Stimulated activated effector memory CD8-positive, alpha-beta T cell treated with anti-CD3 and anti-CD28 coated beads, Interleukin-12 subunit alpha, Interleukin-12 subunit beta, amount 100 ng/mL, for 72 hours (primary cell): ENCODE data around the gene VPS13A.
"Not testable (repeated sequence)": the region's sequence is repeated elsewhere in the genome, so short reads cannot be mapped to it uniquely, and the experiment has no call there.

Experiments used
- ATAC-seq: fragments of 150-1000 bp; cut with Tn5 transposase; 2 replicates; pipeline ENCODE4 v1.10.0; 2021
- DNase-seq, 2 donors: peaks; one replicate each; pipeline ENCODE4 v3.0.0; 2021 to 2022; ENCODE audit warnings: low spot score in 2 of 2
- H3K27ac Mint-ChIP-seq: one replicate; pipeline ENCODE4 v1.8.0; 2022; ENCODE audit warnings: mild to moderate bottlenecking, mixed read lengths
- H3K36me3 Mint-ChIP-seq: one replicate; pipeline ENCODE4 v1.8.0; 2022; ENCODE audit warnings: mild to moderate bottlenecking, mixed read lengths
- H3K4me1 Mint-ChIP-seq: one replicate; pipeline ENCODE4 v1.8.0; 2022; ENCODE audit warnings: mixed read lengths
- H3K4me3 Mint-ChIP-seq: one replicate; pipeline ENCODE4 v1.8.0; 2022; ENCODE audit warnings: mild to moderate bottlenecking, mixed read lengths
- H3K9me3 Mint-ChIP-seq: one replicate; pipeline ENCODE4 v1.8.0; 2022; ENCODE audit warnings: mixed read lengths

VPS13A gene

DNA sequence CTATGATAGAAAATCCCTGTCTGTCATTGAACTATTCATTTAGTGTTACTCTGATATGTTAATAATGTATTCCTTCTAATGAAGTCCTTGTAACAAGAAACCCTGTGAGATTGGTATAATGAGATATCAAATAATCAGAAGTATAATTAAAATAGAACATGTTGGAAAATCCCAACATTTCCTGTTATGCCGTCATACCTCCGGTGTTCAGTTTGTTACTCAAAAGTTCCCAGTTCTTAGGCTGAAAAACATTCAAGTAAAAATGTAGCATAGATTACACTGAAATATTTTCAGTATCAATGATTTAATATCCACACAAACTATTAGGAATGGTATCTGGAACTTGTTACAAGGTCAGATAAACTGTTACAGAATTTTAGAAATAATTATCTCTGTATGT, 243.3 kb downstream of the VPS13A start:
- no peak for ATAC-seq
- H3K36me3 Mint-ChIP-seq: peaks cover 5% of the 10 kb centered on the region
- H3K27ac Mint-ChIP-seq: no peak overlapping the region
- no peak for DNase-seq
- no peak overlapping the region for H3K4me3 Mint-ChIP-seq
- no peaks in the 10 kb centered on the region for H3K9me3 Mint-ChIP-seq
- no peaks in the 10 kb centered on the region for H3K4me1 Mint-ChIP-seq

DNA sequence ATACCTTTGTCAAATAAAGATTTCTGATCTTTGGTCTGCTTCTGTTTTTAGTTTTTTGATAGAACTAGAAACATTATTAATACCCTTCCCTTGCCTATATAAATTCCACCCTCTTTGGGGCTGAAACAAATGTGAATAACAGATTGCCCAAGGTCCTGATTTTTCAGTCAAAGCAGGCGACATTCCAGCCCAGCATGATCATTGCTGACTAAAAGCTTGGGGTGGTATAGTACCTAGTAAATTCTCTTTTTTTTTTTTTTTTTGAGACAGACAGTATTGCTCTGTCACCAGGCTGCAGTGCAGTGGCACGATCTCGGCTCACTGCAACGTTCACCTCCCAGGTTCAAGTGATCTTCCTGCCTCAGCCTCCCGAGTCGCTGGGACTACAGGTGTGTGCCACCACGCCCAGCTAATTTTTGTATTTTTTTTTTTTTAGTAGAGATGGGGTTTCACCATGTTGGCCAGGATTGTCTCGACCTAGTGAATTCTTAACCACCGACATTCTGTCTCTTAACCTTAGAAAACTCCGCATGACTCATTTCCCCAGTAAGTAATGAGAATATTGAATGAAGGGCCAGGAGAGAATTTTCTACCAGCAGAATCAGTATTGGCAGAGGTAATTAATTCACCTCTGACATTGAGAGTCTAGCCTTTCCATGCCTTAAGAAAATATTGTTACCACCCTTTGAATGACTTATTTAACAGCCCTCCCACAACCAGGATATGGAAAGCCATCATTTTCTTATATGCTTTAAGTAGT, 244.4 kb downstream of the VPS13A start:
- Mint-ChIP-seq H3K4me1 (no peaks in the 10 kb centered on the region), H3K36me3 (peaks cover 5% of the 10 kb centered on the region), H3K9me3 (no peaks in the 10 kb centered on the region), H3K4me3 (no peak overlapping the region), H3K27ac (no peak overlapping the region)
- DNase-seq (no peak), ATAC-seq (no peak)

DNA sequence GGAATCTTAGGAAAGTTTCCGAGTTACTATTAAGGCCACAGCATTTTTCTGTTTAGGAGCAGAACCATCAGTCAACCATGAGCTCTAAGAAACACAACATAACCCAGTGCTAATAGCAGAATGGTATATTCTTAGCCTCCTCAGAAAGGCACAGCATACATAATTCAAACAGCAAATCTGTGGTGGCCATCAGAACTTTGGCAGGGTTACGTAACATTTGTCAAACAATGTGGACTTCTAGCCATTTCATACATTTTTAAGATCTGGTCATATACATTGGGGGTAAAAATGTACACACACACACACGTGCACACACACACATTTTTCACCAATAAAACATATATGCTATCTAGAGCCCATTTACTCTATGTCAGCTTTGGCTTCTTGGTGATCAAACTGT, 245.6 kb downstream of the VPS13A start:
- Mint-ChIP-seq H3K4me3 (no peak overlapping the region), H3K9me3 (no peaks in the 10 kb centered on the region), H3K4me1 (no peaks in the 10 kb centered on the region), H3K36me3 (peaks cover 5% of the 10 kb centered on the region), H3K27ac (no peak overlapping the region)
- ATAC-seq (no peak), DNase-seq (no peak)

DNA sequence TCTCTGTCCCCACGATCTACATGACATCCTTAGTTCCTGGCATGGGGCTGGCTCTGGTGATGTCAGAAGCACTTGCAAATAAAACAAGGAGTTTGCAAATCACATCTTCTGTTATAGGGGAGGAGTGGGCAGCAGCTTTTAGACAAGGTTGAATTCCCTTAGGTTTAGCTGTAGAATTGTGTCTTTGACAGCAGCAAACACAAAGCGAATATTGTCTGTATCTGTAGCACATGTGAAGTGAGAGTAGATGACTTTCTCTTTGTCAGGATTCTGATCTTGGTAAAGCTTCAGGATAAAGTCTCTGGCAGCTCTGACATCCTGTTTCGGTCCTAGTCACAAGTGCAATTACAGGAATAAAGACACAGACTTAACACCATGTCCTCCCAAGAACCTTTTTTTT, 246.5 kb downstream of the VPS13A start:
- H3K4me1 Mint-ChIP-seq: no peaks in the 10 kb centered on the region
- ATAC-seq (no peak), DNase-seq (no peak)
- no peak overlapping the region for H3K27ac Mint-ChIP-seq
- no peaks in the 10 kb centered on the region for H3K9me3 Mint-ChIP-seq
- H3K4me3 Mint-ChIP-seq: no peak overlapping the region
- H3K36me3 Mint-ChIP-seq: peaks cover 5% of the 10 kb centered on the region

DNA sequence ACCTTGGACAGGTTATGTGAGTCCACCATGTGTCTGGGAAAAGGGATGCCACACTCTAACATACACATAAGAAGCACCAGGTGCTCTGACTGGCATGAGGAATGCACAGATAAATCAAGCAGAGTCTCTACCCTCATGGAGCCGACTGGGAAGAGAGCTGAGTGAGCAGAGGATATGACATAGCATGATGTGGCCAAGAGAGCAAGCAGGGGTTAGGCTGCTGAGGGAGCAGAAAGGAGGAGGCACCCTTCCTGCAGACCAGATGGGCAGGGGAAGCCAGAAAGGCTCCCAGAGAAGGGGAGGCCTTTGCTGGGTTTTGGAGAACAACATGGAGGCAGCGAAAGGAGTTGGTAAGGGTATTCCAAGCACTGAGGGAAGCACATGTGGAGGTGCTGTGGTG, 247.7 kb downstream of the VPS13A start:
- DNase-seq (no peak), ATAC-seq (peak; percentile 39)
- Mint-ChIP-seq H3K36me3 (peaks cover 5% of the 10 kb centered on the region), H3K9me3 (no peaks in the 10 kb centered on the region), H3K4me3 (no peak overlapping the region), H3K27ac (no peak overlapping the region), H3K4me1 (no peaks in the 10 kb centered on the region)

DNA sequence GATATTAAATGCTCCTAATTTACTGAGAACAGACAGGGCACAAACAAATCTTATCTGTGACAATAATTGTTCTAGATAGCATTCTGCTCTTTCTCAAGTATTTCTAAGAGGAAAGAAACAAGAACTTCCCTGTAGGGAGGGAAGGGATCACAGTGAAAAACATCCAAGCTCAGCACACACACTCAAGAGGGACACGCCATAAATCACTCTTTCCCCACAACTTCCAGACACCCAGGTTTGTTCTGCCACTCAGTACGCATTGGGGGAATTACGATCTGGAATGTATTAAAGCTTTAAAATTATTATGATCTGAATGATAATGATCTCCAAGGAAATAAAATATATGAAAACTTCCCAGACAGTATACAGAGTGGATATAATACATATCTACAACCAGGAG, 249.4 kb downstream of the VPS13A start:
- Mint-ChIP-seq H3K9me3 (no peaks in the 10 kb centered on the region), H3K27ac (no peak overlapping the region), H3K4me1 (no peaks in the 10 kb centered on the region), H3K36me3 (peaks cover 3% of the 10 kb centered on the region), H3K4me3 (no peak overlapping the region)
- no peak for DNase-seq
- ATAC-seq: no peak

DNA sequence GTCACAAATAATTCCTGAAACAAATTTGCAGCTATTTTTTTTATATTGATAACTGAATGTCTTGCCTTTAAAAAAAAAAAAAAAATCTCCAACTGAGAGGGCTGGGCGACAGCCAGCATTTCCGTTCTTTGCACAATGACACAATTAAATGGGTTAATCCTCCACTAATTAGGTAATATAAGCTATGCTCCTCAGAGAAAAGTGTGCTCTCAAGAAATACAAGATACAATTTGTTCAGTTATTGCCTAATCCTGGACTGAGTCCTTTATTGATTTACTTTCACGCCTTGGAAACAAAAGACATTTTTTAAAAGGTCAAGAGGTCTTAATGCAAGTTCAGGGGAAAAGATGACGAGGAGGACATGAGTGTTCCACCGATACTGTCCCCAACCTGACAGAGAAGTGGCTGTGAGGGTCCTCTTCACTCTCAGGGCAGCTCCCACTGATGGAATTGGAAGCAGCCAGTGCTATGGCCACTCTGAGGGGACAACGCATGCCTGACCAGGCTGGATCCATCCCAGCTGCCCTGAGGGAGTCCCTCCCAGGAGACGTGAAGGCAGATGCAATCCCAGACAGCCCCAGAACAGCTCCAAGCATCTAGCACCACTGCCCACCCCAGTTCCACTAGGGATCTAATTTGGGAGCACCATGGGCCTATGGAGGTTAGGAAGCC, 250.1 kb downstream of the VPS13A start:
- Mint-ChIP-seq H3K27ac (no peak overlapping the region), H3K36me3 (no peaks in the 10 kb centered on the region), H3K9me3 (no peaks in the 10 kb centered on the region), H3K4me1 (no peaks in the 10 kb centered on the region), H3K4me3 (no peak overlapping the region)
- DNase-seq: no peak
- no peak for ATAC-seq

DNA sequence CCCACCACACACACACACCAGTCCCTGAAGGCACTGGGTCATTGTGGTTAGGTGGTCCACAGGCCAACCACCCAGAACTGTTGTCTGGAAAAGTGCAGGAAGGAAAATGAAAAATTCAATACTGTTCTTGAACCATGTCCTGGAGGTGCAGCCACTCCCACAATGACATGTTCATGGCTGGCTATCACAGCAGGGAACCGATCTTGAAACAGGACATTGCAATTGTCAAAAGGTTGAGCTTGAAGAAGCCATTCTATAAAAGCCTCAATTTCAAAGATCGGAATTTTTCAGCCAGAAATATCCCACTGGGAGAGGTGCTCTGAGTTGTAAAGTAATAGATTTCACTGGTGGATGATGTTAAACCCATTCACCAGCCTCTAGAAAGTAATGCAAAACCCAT, 252.6 kb downstream of the VPS13A start:
- H3K4me3 Mint-ChIP-seq: no peak overlapping the region
- no peak for DNase-seq
- no peaks in the 10 kb centered on the region for H3K36me3 Mint-ChIP-seq
- H3K9me3 Mint-ChIP-seq: no peaks in the 10 kb centered on the region
- H3K4me1 Mint-ChIP-seq: peaks cover 7% of the 10 kb centered on the region
- no peak for ATAC-seq
- H3K27ac Mint-ChIP-seq: no peak overlapping the region

DNA sequence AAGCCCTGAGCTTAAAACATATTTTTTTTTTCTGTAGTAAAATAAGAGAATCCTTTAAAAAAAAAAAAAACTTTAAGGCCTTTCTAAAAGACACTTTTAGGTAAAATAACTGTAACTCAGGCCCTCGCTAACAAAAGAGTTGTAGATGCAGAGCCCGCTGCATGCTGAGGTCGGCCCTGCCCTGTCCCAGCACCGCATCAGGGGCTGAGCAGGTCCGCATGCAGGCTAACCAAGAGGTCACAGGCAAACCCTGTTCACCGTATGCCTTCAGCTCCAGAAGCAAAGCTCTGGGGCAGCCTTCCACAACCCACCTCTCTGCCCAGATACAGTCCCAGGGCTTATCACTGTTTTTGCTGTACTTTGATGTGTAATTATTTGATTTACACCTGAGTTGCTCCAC, 254.7 kb downstream of the VPS13A start:
- DNase-seq (no peak), ATAC-seq (no peak)
- Mint-ChIP-seq H3K4me1 (peaks cover 7% of the 10 kb centered on the region), H3K9me3 (no peaks in the 10 kb centered on the region), H3K27ac (no peak overlapping the region), H3K36me3 (no peaks in the 10 kb centered on the region), H3K4me3 (no peak overlapping the region)

DNA sequence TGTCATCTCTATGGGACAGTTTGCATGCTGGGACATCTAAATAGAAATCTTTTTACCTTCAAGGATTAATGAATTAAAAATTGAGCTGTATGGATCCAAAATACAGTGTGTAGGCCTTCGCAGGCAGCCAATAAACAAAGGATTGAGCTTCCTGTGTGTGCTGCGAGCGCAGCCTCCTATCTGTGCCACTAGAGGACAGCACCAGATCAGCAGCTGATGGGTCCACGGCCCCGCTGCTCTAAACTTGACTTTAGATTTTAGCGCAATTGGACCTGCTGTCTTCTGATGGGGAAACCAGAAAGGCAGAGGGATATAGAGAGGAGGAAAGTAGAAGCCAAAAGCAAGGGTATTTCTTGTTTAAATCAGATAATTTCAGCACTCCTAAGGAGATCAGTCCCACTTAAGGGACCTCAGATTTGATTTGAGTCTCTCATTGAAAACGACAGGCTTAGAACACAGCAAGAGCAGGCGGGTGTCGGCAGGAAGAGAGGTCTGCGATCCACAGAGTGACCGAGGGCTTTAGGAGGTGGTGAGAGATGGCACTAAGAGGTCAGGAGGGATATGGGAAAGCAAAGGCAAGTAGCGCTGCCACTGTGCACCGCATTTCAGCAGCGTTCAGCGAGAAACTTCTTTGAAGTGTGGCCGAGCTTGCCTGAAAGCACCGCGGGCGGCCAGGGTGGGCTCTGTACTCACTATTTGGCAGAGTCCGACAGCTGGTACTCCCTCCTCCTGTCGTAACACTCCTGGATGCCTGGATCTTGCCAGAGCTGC, 256.5 kb downstream of the VPS13A start:
- DNase-seq (peak in 1 of 2 donors; percentile 6), ATAC-seq (peak; percentile 81)
- peaks cover 7% of the 10 kb centered on the region for H3K4me1 Mint-ChIP-seq
- no peaks in the 10 kb centered on the region for H3K9me3 Mint-ChIP-seq
- no peak overlapping the region for H3K4me3 Mint-ChIP-seq
- peak overlapping the region; percentile 32 for H3K27ac Mint-ChIP-seq
- no peaks in the 10 kb centered on the region for H3K36me3 Mint-ChIP-seq

DNA sequence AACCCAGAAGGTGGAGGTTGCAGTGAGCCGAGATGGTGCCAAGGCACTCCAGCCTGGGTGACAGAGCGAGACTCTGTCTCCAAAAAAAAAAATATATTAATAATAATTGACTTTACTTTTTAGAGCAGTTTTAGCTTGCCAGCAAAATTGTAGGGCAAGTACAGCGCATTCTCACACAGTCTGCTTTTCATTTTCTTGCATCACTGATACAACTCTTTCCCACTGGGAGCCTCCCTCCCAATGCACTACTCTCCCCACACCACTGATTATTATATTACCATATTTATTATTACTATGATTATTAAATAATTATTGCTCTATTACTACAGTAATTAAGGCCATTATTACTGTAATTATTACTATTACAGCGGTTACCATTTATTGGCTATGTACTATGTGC, 257.9 kb downstream of the VPS13A start:
- Mint-ChIP-seq H3K27ac (no peak overlapping the region), H3K9me3 (no peaks in the 10 kb centered on the region), H3K4me3 (no peak overlapping the region), H3K36me3 (no peaks in the 10 kb centered on the region), H3K4me1 (peaks cover 7% of the 10 kb centered on the region)
- ATAC-seq (no peak), DNase-seq (no peak)

DNA sequence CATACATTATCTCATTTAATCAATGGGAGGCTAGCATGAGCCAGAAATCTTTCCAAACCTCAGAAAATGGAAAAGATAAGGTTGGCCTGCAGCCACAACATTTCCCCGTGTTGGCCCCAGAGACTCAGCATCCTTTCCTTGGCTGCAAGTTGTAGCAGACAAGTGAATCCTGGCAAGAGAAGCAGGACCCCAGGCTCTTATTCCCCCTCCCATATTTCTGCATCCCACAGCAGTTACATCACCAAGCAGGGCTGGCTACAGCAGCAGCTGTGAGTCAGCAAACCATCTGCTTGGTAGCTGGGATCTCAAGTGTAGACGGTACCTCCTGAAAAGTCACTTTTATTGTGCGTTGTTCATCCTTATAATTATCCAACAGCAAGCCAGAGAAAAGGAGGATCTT, 258.4 kb downstream of the VPS13A start:
- no peak overlapping the region for H3K27ac Mint-ChIP-seq
- no peaks in the 10 kb centered on the region for H3K9me3 Mint-ChIP-seq
- no peak overlapping the region for H3K4me3 Mint-ChIP-seq
- H3K36me3 Mint-ChIP-seq: no peaks in the 10 kb centered on the region
- peaks cover 7% of the 10 kb centered on the region for H3K4me1 Mint-ChIP-seq
- DNase-seq: no peak
- ATAC-seq: no peak

DNA sequence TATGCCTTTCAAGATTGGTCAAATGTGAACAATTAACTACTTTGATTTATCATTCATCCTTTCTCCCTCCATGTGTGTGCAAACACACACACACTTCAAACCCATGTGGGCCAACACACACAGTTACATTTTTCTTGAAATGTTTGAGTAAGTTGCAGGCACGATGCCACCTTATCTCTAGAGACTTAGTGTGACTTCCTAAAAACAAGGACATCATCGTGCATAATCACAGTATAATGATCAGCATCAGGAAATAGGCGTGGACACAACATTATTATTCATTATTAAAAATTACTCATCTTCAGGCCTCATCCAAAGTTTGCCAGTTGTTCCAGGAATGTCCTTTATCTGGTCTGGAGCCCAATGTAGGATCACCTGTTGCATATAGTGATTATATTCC, 261.3 kb downstream of the VPS13A start:
- peaks cover 5% of the 10 kb centered on the region for H3K4me1 Mint-ChIP-seq
- DNase-seq (no peak), ATAC-seq (no peak)
- no peaks in the 10 kb centered on the region for H3K9me3 Mint-ChIP-seq
- no peaks in the 10 kb centered on the region for H3K36me3 Mint-ChIP-seq
- no peak overlapping the region for H3K27ac Mint-ChIP-seq
- no peak overlapping the region for H3K4me3 Mint-ChIP-seq

DNA sequence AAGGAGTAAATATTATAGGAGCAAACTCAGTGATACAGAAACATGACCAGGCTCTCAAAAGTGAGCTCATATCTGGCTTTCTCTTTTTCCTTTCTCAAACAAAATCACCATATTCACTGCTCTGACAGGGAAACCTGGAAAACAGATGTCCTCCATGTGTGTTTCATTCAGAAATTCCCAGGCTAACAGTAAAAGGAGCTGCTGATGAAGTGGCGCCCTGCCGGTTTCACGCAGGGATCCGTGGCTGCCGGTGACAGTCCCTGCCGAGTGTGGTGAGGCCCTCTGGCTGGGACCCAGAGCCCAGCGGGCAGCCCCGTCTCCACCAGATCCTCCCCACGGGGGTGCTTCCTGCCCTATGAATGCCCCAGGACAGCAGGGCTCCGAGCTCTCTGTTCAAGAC, 262.7 kb downstream of the VPS13A start:
- DNase-seq (no peak), ATAC-seq (no peak)
- no peak overlapping the region for H3K4me3 Mint-ChIP-seq
- H3K9me3 Mint-ChIP-seq: no peaks in the 10 kb centered on the region
- no peaks in the 10 kb centered on the region for H3K36me3 Mint-ChIP-seq
- no peak overlapping the region for H3K27ac Mint-ChIP-seq
- H3K4me1 Mint-ChIP-seq: no peaks in the 10 kb centered on the region

DNA sequence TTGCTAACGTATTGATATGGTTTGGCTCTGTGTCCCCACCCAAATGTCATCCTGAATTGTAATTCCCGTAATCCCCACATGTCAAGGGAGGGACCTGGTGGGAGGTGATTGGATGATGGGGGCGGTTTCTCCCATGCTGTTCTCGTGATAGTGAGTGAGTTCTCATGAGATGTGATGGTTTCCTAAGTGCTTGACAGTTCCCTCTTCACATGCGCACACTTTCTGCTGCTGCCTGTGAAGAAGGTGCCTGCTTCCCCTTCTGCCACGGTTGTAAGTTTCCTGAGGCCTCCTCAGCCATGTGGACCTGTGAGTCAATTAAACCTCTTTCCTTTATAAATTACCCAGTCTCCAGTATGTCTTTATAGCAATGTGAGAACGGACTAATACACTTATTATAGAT, 263.8 kb downstream of the VPS13A start:
- not testable (repeated sequence) for ATAC-seq, H3K4me1 Mint-ChIP-seq, H3K36me3 Mint-ChIP-seq, DNase-seq, H3K27ac Mint-ChIP-seq, H3K4me3 Mint-ChIP-seq, H3K9me3 Mint-ChIP-seq

DNA sequence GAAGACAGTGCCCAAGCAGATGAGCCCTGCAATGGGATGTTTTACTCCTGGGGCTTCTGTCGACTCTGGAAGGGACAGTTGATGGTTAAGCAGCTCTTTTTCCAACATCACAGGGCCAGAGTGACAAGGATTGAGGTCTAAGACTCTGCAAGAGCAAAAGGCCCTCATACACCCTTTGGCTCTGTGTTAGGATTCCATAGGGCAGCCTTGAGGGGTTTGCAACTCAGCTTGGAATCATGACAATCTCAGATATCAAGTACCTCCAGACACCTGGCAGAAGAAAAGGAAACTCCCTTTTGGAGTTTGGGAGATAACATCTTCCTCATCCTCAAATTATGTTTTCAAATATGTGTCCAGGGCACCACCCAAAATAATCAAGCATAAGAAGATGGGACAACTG, 265.1 kb downstream of the VPS13A start:
- no peaks in the 10 kb centered on the region for H3K4me1 Mint-ChIP-seq
- no peak overlapping the region for H3K27ac Mint-ChIP-seq
- H3K4me3 Mint-ChIP-seq: no peak overlapping the region
- no peak for ATAC-seq
- H3K9me3 Mint-ChIP-seq: peaks cover 2% of the 10 kb centered on the region
- DNase-seq: no peak
- no peaks in the 10 kb centered on the region for H3K36me3 Mint-ChIP-seq
